Limb (tissue), 2 donors: ENCODE data around the gene ERICH3.

ENCODE experiments used
- DNase-seq, 2 donors: peaks; one replicate each; pipeline ENCODE4 v3.0.0-alpha.2; 2016; ENCODE audit errors: extremely low spot score in 2 of 2

ERICH3 gene

GRCh38 chr1:74522148-74522547 lies 151.4 kb downstream of the ERICH3 start:
- DNase-seq = peak in 1 of 2 donors; percentile 32
